SK-N-SH treated with all-trans-retinoic acid at 6 μM for 48 hours (cell line): Measurements from ENCODE around the gene ZSCAN30.

Source experiments
- OSR1 ChIP-seq: fragments of 250-450 bp; sonication (Bioruptor Pico); IDR thresholded peaks from 2 replicates; pipeline ENCODE4 v1.8.0; 2022; ENCODE audit warnings: moderate library complexity, mild to moderate bottlenecking, inconsistent platforms
- RARB ChIP-seq: fragments of 250-450 bp; sonication (Bioruptor Pico); IDR thresholded peaks from 2 replicates; pipeline ENCODE4 v1.8.0; 2021; ENCODE audit warnings: mild to moderate bottlenecking, moderate library complexity
- TOX ChIP-seq: fragments of 250-450 bp; sonication (Bioruptor Pico); IDR thresholded peaks from 2 replicates; pipeline ENCODE4 v1.8.0; 2021; ENCODE audit warnings: mild to moderate bottlenecking, moderate library complexity, borderline replicate concordance

- TF ChIP-seq TOX (CRISPR knock-in tag): no peak
- TF ChIP-seq OSR1: no peak
- no peak for TF ChIP-seq RARB (CRISPR knock-in tag)
Measured at GRCh38 chr18:35289293-35289692, 736 bp downstream of the ZSCAN30 start.
